Epithelial cell of prostate (primary cell): Measurements from ENCODE around the gene PRKAG3.

Experiments used
- DNase-seq: peaks from one replicate; pipeline ENCODE4 v3.0.0-alpha.2; 2011; ENCODE audit warnings: low read depth, low spot score
- H3K27ac ChIP-seq: fragments of 450-650 bp; 2 replicates; pipeline ENCODE4 v1.5.1; 2017; ENCODE audit warnings: mild to moderate bottlenecking

Gene PRKAG3

GRCh38 chr2:218865396-218865795, 33.8 kb upstream of the PRKAG3 start:
- no peak for DNase-seq
- H3K27ac ChIP-seq, result no peak overlapping the region

- DNase-seq, result no peak
- no peak overlapping the region for H3K27ac ChIP-seq
These were observed 31.5 kb upstream of the PRKAG3 start for GRCh38 chr2:218863021-218863520.

- H3K27ac ChIP-seq, result no peak overlapping the region
- no peak for DNase-seq
These were observed 30.2 kb upstream of the PRKAG3 start for GRCh38 chr2:218861645-218862318.

- no peak for DNase-seq
- H3K27ac ChIP-seq, result no peak overlapping the region
These were observed 29.4 kb upstream of the PRKAG3 start for GRCh38 chr2:218860950-218861381.

- no peak overlapping the region for H3K27ac ChIP-seq
- no peak for DNase-seq
These were observed 28.6 kb upstream of the PRKAG3 start for GRCh38 chr2:218859988-218860831.

- no peak within 1 kb of the TSS for H3K27ac ChIP-seq
- no peak for DNase-seq
These were observed 28.0 kb upstream of the PRKAG3 start, which contains the start of gene WNT6 for GRCh38 chr2:218859556-218859987. WNT6 (plus strand) TSS chr2:218859805; CDS start chr2:218860038, 233 bp downstream.

- no peak for DNase-seq
These were observed 27.3 kb upstream of the PRKAG3 start for GRCh38 chr2:218858671-218859555.

GRCh38 chr2:218858138-218858445, 26.5 kb upstream of the PRKAG3 start:
- no peak overlapping the region for H3K27ac ChIP-seq
- no peak for DNase-seq

More at GRCh38 chr2:218858671-218859555, 27.3 kb upstream of the PRKAG3 start:
- no peak overlapping the region for H3K27ac ChIP-seq

- DNase-seq, result no peak
- H3K27ac ChIP-seq, result no peak overlapping the region
These were observed 26.0 kb upstream of the PRKAG3 start for GRCh38 chr2:218857371-218858137.

- no peak for DNase-seq
- H3K27ac ChIP-seq, result no peak overlapping the region
These were observed 25.3 kb upstream of the PRKAG3 start for GRCh38 chr2:218856896-218857243.

- DNase-seq, result no peak
These were observed 24.7 kb upstream of the PRKAG3 start for GRCh38 chr2:218856167-218856895.

GRCh38 chr2:218855305-218856166, 23.9 kb upstream of the PRKAG3 start:
- H3K27ac ChIP-seq, result no peak overlapping the region
- DNase-seq, result no peak

More at GRCh38 chr2:218856167-218856895, 24.7 kb upstream of the PRKAG3 start:
- H3K27ac ChIP-seq, result no peak overlapping the region

- no peak for DNase-seq
- no peak overlapping the region for H3K27ac ChIP-seq
These were observed 23.3 kb upstream of the PRKAG3 start for GRCh38 chr2:218854860-218855259.

GRCh38 chr2:218853766-218854165, 22.2 kb upstream of the PRKAG3 start:
- no peak for DNase-seq
- no peak overlapping the region for H3K27ac ChIP-seq

GRCh38 chr2:218852911-218853667, 21.5 kb upstream of the PRKAG3 start:
- DNase-seq, result no peak
- no peak overlapping the region for H3K27ac ChIP-seq

GRCh38 chr2:218851286-218851685, 19.7 kb upstream of the PRKAG3 start:
- H3K27ac ChIP-seq, result no peak overlapping the region
- DNase-seq, result no peak

- no peak for DNase-seq
- H3K27ac ChIP-seq, result no peak overlapping the region
These were observed 19.2 kb upstream of the PRKAG3 start for GRCh38 chr2:218850796-218851195.
